ENCODE results near the gene ZSWIM9.
A peak's percentile ranks its signal among the peaks of the same experiment; 100 is the strongest.

The ZSWIM9 gene

GRCh38 chr19:48190288-48190884, 19.9 kb downstream of the ZSWIM9 start:
- Mint-ChIP-seq H3K36me3 (peaks cover 19% of the 10 kb centered on the region), H3K9me3 (no peaks in the 10 kb centered on the region), H3K4me3 (no peak overlapping the region), H3K27me3 (peaks cover 11% of the 10 kb centered on the region), H3K27ac (no peak overlapping the region), H3K4me1 (peaks cover 11% of the 10 kb centered on the region)
- DNase-seq, result peak; percentile 64
- CTCF ChIA-PET, result interaction anchor here (0.6 to 1.2 kb wide), 4 partner anchors 11 to 65 kb away, joined by 3 to 6 read pairs (median 3); no protein-coding TSS in a partner anchor

GRCh38 chr19:48190885-48191284, 20.4 kb downstream of the ZSWIM9 start:
- Mint-ChIP-seq H3K9me3 (no peaks in the 10 kb centered on the region), H3K4me1 (peaks cover 11% of the 10 kb centered on the region), H3K36me3 (peaks cover 20% of the 10 kb centered on the region), H3K4me3 (no peak overlapping the region), H3K27ac (peak overlapping the region; percentile 31), H3K27me3 (peaks cover 16% of the 10 kb centered on the region)
- CTCF ChIA-PET, result interaction anchor here (0.6 to 1.2 kb wide), 4 partner anchors 10 to 64 kb away, joined by 3 to 6 read pairs (median 3); no protein-coding TSS in a partner anchor
- no peak for DNase-seq

GRCh38 chr19:48192750-48193149, 22.3 kb downstream of the ZSWIM9 start:
- Mint-ChIP-seq H3K4me1 (peaks cover 15% of the 10 kb centered on the region), H3K27me3 (peaks cover 29% of the 10 kb centered on the region)

GRCh38 chr19:48194041-48194843, 23.8 kb downstream of the ZSWIM9 start:
- Mint-ChIP-seq H3K4me1 (peaks cover 15% of the 10 kb centered on the region), H3K4me3 (no peak overlapping the region), H3K9me3 (no peaks in the 10 kb centered on the region), H3K27me3 (peaks cover 29% of the 10 kb centered on the region), H3K36me3 (peaks cover 19% of the 10 kb centered on the region), H3K27ac (no peak overlapping the region)
- peak; percentile 55 for DNase-seq
- CTCF ChIA-PET, result interaction anchor here (0.7 to 1.9 kb wide), 7 partner anchors 9 to 91 kb away, joined by 3 to 12 read pairs (median 5); no protein-coding TSS in a partner anchor

More at GRCh38 chr19:48192750-48193149, 22.3 kb downstream of the ZSWIM9 start:
- Mint-ChIP-seq H3K9me3 (no peaks in the 10 kb centered on the region), H3K4me3 (no peak overlapping the region), H3K27ac (no peak overlapping the region), H3K36me3 (peaks cover 22% of the 10 kb centered on the region)
- no peak for DNase-seq
- CTCF ChIA-PET, result no interaction called here

DNA sequence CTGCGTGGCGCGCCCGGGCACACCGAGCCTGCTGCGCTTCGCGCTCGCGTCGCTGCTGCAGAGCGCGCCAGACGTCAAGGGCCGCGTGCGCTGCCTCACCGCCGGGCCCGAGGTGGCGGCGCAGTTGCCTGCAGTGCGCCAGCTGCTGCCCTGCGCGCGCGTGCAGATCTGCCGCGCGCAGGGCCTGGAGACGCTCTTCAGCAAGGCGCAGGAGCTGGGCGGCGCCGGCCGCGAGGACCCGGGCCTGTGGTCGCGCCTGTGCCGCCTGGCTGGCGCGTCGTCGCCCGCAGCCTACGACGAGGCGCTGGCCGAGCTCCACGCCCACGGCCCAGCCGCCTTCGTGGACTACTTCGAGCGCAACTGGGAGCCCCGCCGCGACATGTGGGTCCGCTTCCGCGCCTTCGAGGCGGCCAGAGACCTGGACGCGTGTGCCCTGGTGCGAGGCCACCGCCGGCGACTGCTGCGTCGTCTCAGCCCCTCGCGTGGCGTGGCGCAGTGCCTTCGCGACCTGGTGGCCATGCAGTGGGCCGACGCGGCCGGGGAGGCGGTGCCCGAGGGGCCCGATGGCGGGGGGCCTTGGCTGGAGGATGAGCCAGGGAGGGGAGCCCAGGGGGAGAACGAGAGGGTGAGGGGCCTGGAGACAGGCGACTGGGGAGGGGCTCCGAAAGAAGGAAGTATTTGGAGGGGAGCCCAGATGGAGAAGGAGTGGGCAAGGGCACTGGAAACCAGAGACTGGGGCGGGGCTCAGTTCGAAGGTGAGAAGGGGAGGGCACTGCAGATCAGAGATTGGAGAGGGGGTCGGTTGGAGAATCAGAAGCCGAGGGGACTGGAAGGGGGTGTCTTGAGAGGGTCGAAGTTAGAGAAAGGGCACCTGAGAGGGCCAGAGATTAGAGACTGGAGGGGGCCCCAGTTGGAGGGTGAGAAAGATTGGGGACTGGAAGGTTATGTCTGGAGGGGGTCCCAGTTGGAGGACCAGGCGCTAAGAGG, 24.7 kb downstream of the ZSWIM9 start:
- Mint-ChIP-seq H3K27ac (peak overlapping the region; percentile 55), H3K4me1 (peaks cover 16% of the 10 kb centered on the region), H3K4me3 (no peak overlapping the region), H3K9me3 (no peaks in the 10 kb centered on the region), H3K36me3 (peaks cover 19% of the 10 kb centered on the region), H3K27me3 (peaks cover 29% of the 10 kb centered on the region)
- CTCF ChIA-PET, result interaction anchor here (0.7 to 1.9 kb wide), 7 partner anchors 8 to 92 kb away, joined by 3 to 12 read pairs (median 5); no protein-coding TSS in a partner anchor
- no peak for DNase-seq

GRCh38 chr19:48196321-48196763, 25.9 kb downstream of the ZSWIM9 start:
- H3K9me3 Mint-ChIP-seq, result no peaks in the 10 kb centered on the region
- H3K27ac Mint-ChIP-seq, result no peak overlapping the region
- H3K4me1 Mint-ChIP-seq, result peaks cover 10% of the 10 kb centered on the region
- H3K36me3 Mint-ChIP-seq, result peaks cover 12% of the 10 kb centered on the region
- DNase-seq, result no peak
- CTCF ChIA-PET, result no interaction called here
- peaks cover 29% of the 10 kb centered on the region for H3K27me3 Mint-ChIP-seq
- no peak overlapping the region for H3K4me3 Mint-ChIP-seq

GRCh38 chr19:48196933-48197665, 26.6 kb downstream of the ZSWIM9 start:
- Mint-ChIP-seq H3K4me3 (no peak overlapping the region), H3K4me1 (peaks cover 14% of the 10 kb centered on the region), H3K36me3 (peaks cover 8% of the 10 kb centered on the region), H3K27me3 (peaks cover 29% of the 10 kb centered on the region), H3K27ac (no peak overlapping the region), H3K9me3 (no peaks in the 10 kb centered on the region)
- no peak for DNase-seq
- CTCF ChIA-PET, result no interaction called here

DNA sequence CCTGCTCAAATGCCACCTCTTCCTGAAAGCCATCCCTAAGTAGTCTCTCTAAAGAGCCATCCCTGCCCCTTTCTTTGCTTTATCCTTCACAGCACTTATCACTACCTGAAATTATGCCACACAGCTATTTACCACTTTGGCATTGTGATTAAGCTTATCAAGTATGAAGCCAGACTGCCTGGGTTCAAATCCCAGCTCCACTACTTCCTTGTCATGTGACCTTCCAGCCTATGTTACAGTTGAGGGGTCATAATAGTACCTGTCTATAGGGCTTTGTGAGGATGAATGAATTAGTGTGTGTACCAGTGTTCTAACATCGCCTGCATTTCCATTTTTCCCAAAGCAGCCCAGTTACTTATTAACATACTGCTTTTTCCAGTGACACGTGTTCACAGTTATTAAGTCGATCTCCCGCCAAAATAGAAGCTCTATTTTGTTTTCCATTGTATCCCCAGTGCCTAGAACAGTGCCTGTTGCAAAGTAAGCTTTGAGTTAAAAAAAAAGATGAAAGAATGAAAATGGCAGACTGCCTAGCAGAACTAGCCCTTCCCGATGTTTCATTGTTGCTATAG, 32.8 kb downstream of the ZSWIM9 start:
- no peaks in the 10 kb centered on the region for H3K9me3 Mint-ChIP-seq
- H3K4me1 Mint-ChIP-seq, result peaks cover 21% of the 10 kb centered on the region
- DNase-seq, result no peak
- CTCF ChIA-PET, result interaction anchor here (0.7 to 2.9 kb wide), 11 partner anchors 9 to 65 kb away, joined by 3 to 19 read pairs (median 4); no protein-coding TSS in a partner anchor
- no peak overlapping the region for H3K27ac Mint-ChIP-seq
- no peak overlapping the region for H3K4me3 Mint-ChIP-seq
- H3K36me3 Mint-ChIP-seq, result peaks cover 14% of the 10 kb centered on the region
- no peaks in the 10 kb centered on the region for H3K27me3 Mint-ChIP-seq

GRCh38 chr19:48203794-48204628, 33.5 kb downstream of the ZSWIM9 start:
- no peak overlapping the region for H3K27ac Mint-ChIP-seq
- H3K9me3 Mint-ChIP-seq, result no peaks in the 10 kb centered on the region
- peaks cover 23% of the 10 kb centered on the region for H3K4me1 Mint-ChIP-seq
- no peaks in the 10 kb centered on the region for H3K27me3 Mint-ChIP-seq
- no peak overlapping the region for H3K4me3 Mint-ChIP-seq
- CTCF ChIA-PET, result interaction anchor here (0.6 to 2.9 kb wide), 10 partner anchors 9 to 240 kb away, joined by 3 to 19 read pairs (median 4); no protein-coding TSS in a partner anchor
- peaks cover 15% of the 10 kb centered on the region for H3K36me3 Mint-ChIP-seq
- peak; percentile 95 for DNase-seq

DNA sequence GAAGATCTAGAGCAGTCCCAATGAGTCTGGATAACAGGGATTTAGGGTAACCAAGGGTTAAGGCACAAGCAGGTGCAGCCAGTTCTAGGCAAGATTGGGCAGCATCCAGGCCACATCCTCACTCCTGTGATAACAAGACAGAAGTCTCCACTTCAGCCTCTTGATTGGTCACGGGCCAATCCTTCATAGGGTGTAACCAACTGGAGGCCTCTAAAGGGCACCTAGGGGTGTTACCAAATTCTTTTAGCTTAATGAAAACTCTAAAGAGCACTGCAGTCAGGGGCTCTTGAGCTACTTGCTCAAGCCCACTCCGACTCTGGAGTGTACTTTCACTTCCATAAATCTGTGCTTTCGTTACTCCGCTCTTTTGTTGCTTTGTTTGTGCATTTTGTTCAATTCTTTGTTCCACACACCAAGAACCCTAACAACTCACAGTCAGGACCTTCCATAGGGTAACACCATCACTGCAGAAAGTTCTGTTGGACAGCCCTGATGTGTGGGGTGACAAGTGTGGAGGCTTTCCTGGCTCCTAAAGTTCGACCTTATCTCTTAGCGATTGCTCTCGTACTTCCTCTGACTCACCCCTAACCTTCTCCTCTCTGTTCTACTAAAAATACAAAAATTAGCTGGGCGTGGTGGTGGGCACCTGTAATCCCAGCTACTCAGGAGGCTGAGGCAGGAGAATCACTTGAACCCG, 36.1 kb downstream of the ZSWIM9 start:
- no peaks in the 10 kb centered on the region for H3K9me3 Mint-ChIP-seq
- CTCF ChIA-PET, result no interaction called here
- peaks cover 30% of the 10 kb centered on the region for H3K4me1 Mint-ChIP-seq
- peaks cover 27% of the 10 kb centered on the region for H3K36me3 Mint-ChIP-seq
- H3K27ac Mint-ChIP-seq, result peak overlapping the region; percentile 24
- no peaks in the 10 kb centered on the region for H3K27me3 Mint-ChIP-seq
- DNase-seq, result no peak
- no peak overlapping the region for H3K4me3 Mint-ChIP-seq

DNA sequence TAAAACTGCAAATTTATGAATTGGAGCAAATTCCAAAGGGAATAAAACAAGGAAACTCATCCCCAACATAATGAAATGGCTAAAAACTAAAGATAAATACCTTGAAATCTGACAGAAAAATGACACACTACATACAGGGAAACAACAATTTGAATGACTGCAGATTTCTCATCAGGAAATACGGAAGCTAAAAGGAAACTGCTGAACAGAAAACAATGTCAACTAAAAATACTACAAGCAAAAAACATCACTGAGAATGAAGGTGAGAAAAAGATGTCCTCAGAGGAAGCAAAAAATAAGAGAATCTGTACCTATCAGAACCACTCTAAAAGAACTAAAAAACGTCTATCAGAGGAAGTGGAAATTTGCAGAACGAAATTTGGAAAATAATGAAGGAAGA, 39.5 kb downstream of the ZSWIM9 start:
- Mint-ChIP-seq H3K4me3 (peak overlapping the region; percentile 6), H3K27me3 (no peaks in the 10 kb centered on the region), H3K4me1 (peaks cover 26% of the 10 kb centered on the region), H3K36me3 (peaks cover 45% of the 10 kb centered on the region), H3K9me3 (no peaks in the 10 kb centered on the region), H3K27ac (peak overlapping the region; percentile 50)
- DNase-seq, result no peak
- CTCF ChIA-PET, result interaction anchor here (1.2 kb wide), 1 partner anchor 16 kb away, joined by 3 read pairs; no protein-coding TSS in a partner anchor

DNA sequence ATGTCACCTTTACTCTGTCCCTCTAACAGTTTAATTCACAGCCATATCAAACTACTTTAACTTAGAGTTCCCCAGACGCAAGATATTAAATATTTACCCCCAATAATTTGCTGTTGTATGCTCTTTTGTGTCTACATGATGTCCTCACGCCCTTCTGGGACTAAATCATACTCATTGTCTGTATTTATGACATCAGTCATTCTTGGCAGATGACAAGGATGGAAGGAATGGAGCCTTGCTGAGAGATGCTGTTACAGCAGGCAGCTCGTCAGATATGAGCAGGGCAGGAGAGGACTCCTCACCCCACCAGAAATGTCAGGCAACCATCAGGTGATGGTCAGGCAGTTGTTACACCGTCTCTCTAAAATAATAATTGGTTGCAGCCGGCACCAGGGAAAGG, 43.5 kb downstream of the ZSWIM9 start:
- H3K4me3 Mint-ChIP-seq, result no peak overlapping the region
- H3K27me3 Mint-ChIP-seq, result no peaks in the 10 kb centered on the region
- no peak overlapping the region for H3K27ac Mint-ChIP-seq
- DNase-seq, result no peak
- peaks cover 61% of the 10 kb centered on the region for H3K36me3 Mint-ChIP-seq
- H3K4me1 Mint-ChIP-seq, result peaks cover 9% of the 10 kb centered on the region
- no peaks in the 10 kb centered on the region for H3K9me3 Mint-ChIP-seq
- CTCF ChIA-PET, result interaction anchor here (0.8 kb wide), 1 partner anchor 48 kb away, joined by 3 read pairs; no protein-coding TSS in a partner anchor

All from activated naive CD4-positive, alpha-beta T cell treated with anti-CD3 and anti-CD28 coated beads, Interleukin-2, amount 10 ng/mL, durations not matched to agents 7 days and 5 days (primary cell).